ENCODE data around the gene AMFR.

AMFR gene

DNA sequence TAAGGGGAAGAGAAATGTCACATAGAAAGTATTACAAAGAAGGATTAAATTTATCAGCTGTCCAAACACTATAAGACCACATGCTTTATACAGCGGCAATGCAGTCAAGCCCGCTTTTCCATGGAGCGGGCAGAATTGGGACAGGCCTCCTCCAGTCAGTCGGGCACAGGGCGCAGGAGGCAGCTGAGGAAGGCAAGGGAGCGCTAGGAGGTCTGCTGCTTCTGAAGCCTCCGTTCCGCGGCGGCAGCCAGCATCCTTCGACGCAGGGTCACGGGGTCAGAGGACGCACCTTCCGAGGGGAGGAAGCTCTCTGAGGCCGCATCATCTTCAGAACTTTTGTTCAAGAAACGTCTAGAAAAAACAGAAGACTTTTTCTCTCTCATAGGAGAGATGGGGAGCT is 62.6 kb downstream of the AMFR start:
- no peak for DNase-seq (ENCODE audit: low spot score)

DNA sequence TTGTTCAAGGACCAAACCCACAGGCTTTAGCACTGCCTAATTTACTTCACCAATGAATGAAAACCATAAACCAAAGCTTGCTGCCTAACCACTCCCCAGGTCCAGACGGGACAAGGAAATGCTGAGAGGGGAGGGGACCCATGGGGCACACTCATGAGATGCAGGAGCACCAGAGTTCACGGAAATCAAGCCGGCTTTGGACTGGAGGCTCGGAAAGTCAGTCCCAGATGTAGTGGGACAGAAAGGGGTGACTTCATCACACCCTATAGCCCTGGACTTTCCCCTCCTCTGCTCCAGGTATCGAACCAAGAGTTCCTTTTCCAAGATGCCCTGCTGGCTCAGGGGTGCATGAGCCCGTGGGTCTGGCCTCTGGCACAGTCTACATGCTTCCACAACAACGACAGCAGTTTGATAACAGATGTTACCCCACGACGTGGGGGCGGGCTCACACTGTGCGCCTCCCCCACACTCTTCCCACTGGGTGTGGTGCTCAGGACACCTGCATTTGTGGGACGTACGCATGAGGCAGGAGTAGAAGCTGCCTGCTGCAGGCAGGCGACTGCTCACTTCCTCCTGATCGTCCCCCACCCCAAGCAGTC is 63.2 kb downstream of the AMFR start:
- peak; percentile 12 for DNase-seq (ENCODE audit: low spot score)

DNA sequence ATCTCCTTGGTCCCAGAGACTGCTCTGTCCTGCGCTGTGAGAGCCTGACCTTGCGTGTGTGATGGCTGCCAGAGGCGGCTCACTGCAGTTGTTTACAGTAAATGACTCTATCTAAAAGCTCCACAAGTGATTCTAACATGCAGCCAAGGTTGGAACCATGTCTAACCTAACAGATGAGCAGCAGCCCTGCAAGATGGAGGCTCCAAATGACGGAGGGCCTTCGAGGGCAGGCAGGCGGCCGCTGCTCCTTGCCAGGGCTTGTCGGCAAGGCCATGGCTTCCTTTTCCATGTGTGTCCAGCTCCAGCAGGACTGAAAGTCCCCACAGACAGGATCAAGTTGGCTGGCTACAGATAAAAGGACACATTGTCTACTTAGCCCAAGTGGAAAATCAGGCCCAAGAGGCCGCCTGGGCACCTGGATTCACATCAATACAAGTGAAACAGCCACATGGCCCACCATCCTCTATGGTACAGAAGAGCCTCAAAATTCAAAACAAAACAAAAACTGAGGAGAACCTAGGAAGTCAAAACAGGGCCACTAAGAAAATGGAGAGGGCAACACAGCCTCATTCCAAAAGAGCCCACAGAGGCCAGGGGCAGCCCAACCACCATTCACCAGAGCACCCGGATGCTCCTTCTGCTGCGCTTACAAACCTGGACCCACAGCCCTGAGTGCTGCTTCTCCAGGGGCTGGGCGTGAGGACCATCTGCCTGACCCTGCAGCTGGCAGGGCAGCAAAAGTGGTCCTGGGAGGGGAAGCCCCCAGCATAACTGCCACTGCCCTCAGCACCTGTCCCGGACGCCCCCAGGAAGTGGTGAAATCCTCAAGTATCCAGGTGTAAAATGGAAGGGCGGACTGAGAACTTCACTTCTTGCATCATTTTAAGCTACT is 65.0 kb downstream of the AMFR start:
- DNase-seq (ENCODE audit: low spot score) = peak; percentile 24

DNA sequence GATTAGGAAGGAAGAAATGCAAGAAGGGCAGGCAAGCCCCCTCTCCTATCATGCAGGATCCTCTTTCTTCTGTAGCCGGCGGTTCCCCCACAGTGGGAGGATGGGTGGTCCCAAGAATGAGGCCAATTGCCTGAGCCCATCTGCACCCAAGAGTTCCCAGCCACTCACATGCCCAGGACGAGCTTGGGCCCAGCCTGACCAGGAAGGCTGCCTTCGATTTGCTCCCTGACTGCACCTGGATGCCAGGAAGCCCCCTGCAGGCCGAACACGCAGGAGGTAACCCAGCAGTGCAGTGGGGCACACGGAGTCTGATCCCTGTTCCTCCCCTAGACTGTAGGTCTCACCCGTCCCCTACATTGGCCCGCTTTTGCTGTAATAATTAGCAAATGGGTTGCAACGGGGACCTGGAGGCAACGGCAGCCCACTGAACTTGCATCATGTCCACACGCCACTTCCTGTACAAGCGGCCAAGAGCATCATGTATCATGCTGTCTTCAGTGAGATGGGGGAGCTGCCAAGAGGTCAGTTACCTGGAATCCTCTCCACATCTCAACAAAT is 67.5 kb downstream of the AMFR start:
- peak; percentile 37 for DNase-seq (ENCODE audit: low spot score)

DNA sequence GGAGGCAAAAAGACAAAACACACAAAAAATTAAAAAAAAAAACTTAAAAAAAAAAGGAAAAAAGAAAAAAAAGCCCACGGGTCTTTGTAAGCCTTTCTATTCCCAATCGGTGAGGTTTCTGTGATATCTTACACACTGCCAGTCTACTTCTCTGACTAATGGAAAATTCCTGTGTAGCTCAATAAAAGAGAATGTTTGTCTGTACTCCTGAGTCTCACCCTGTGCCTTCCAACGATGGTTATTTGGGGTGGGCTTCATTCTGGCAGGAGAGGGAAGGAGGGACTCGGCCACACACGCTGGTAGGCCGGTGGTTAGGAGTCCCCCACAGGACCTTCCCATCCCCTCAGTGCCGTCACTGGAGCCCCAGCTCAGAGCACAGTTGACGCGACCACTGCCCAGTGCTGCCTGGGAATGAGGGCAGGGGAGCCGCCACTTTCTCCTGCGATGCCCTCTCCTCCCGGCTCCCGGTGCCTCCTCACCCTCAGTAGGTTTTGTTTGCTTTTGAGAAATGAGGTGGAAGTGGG is 68.0 kb downstream of the AMFR start:
- peak; percentile 21 for DNase-seq (ENCODE audit: low spot score)

DNA sequence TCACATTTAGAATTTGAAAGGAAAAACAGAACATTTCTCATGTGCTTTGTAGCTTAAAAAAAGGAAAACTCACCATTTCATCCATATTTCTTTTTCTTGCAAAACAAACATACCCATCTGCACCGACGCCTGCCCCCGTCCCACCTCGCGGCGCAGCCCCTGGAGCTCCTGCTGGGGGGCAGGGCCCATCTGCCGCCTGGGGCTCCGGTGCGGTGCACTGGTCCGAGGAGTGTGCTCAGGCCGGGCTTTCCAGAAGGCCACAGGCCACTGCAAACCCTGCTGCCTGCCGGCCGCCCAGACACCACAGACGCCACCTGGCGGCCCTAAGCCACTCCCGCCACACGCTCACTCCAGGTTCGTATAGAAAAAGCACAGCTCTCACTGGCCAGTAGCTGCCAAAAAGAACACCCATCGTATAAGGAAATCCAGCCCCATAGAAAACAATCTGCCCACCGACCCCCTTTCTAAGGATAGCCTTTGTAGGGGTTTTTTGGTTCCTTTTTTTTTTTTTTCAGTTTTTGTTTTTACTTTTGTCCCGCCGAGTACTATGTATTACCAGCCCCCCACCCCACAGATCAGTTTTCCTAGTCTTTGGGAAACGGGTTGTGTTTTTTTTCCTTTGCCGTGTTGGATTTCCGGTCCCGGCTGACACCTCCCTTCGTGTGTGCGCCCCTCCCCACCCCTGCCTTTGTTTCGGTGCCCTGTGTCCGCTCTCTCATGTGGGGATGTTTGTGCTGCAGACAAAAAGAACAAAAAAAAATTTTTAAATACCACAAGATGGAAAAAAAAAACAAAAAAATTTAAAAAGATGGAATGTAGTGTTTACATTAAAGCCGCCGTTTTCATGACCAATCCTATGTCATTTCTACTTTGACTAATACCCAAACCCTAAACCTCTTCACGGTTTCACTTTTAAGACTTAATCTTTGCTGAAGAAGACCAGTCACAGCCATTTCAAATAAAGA is 68.8 kb downstream of the AMFR start:
- peak; percentile 87 for DNase-seq (ENCODE audit: low spot score)

DNA sequence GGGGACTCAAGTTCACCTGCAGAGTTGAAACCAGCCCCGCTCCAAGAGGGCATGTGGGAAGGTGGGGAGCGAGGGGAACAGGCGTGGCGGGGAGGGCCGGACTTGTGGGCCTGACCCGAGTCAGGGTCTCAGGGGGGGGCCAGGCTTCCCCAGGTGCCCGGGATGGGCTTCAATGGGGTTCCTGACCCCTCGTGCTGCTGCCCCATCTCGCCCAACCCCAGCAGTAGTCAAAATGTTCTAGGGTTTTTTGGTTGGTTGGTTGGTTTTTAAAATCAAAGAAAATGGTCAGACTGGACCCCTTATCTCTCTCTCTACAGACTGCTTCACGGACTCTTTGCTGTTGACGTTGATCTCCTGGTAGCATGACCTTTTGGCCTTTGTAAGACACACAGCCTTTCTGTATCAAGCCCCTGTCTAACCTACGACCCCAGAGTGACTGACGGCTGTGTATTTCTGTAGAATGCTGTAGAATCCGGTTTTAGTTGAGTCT is 69.5 kb downstream of the AMFR start:
- DNase-seq (ENCODE audit: low spot score) = no peak

DNA sequence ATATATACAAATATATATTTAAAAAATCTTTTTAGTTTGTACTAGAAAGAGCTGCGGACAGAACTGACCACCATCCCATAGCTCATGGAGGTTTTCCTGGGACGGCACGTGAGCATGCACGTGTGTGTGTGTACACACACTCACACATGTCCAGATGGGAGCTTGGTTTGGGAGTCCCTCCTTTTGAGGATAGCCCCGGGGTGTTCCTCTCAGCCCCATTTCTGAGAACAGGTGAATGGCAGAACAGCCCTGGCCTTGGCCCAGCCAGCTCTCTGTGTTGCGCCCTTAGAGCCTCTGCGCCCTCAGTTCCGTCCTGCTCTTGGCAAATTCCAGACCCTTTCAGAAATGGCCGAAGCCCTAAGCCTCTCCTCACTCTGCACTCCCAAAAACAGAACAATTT is 70.1 kb downstream of the AMFR start:
- DNase-seq (ENCODE audit: low spot score) = no peak

DNA sequence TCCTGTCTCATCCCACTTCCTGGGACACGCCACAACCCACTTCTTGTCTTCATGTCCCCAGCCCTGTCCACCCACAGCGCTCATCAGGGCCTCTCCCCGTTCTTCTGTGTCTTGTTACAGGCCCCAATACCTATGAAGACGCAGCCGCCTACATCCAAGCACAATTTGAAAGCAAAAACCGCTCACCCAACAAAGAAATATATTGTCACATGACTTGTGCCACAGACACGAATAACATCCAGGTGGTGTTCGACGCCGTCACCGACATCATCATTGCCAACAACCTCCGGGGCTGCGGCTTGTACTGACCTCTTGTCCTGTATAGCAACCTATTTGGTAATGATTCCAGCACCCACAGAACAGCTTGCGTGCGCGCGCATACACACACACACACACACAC is 70.6 kb downstream of the AMFR start:
- no peak for DNase-seq (ENCODE audit: low spot score)

DNA sequence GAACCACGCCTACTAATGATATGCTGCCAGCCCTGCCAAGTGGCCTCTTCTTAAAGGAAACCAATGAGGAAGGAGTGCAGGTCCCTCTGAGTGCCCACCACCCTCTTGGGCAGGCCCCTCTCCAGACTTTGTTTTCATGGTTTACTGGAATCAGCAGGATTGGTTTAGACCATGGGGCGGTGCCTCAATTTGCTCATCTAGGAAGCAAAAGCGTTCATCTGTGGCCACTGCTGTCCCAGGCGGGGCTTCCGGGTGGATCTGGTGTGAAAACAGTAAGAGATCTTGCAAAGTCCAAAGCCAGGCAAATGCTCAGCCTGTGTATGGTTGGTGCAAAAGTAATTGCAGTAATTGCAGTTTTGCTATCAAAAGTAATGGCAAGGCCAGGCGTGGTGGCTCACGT is 71.3 kb downstream of the AMFR start:
- no peak for DNase-seq (ENCODE audit: low spot score)

DNA sequence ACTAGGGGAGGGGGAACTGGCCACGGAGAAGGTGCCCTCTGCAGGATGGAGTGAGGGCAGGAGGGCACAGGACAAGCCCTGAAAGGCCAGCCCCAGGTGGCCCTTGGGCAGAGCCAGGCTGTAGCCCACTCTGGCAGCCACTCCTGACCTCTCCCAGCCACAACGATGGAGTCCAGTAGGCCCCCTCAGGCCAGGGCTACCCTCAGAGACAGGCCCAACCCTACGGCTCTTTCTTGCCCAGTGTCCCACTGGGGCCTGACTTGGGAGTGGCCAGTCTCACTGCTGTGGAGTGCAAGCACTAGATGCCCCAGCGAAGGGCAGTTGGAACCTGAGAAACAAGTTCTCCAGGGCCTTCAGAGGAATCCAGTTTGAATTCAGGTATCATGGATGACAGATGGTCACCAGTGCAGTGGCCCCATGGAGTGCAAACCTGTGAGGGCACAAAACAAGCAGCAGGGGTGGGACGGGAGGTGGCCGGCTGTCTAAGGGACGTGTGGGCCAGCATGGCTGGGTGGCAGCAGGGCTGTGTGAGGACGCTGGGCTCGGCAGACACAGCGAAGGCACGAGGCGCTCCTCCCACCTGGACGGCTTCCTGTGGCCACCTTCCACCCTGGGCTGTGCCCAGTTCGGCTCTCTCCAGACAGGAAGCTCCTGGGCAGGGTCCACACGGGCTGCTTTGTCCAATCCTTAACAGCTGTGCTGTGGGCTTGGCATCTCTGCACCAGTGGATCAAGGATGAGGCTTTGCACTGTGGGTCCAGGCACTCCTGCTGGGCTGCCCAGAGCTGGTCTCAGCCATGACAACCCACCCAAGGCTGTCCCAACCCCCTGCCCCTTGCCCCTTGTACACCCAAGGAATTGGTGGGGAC is 72.1 kb downstream of the AMFR start:
- DNase-seq (ENCODE audit: low spot score) = no peak

DNA sequence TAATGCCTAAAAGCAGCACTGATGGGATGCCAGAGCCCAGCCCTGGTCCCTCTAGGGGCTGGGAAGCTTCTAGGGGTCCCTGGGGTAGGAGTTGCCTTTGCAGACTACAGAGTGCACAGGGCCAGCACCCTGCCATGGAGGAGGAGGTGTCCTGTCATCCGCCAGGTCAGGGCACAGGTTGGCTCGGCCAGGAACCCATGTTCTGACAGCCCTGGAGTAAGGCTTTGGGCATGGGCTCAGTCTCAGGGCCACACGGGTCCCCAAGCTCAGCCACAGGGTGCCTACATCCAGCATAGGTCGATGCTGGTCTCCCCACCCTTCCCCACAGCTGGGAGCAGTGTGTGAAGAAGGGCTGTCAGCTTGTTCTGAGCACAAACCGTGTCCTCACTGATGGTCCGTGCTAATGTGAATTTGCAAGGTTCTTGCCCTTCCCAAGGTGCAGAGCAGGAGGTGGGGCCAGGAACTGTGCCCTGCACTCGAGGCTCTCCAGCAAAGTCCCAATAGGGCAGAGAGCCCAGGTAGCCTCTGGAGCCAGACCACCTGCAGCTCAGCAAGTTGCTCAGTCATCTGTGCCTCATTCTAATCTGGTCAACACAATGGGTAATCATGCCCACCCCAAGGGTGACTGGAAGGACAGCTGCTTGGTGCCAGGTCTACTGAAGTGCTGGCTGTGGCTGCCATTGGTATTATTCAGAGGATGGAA is 72.8 kb downstream of the AMFR start:
- DNase-seq (ENCODE audit: low spot score) = no peak

DNA sequence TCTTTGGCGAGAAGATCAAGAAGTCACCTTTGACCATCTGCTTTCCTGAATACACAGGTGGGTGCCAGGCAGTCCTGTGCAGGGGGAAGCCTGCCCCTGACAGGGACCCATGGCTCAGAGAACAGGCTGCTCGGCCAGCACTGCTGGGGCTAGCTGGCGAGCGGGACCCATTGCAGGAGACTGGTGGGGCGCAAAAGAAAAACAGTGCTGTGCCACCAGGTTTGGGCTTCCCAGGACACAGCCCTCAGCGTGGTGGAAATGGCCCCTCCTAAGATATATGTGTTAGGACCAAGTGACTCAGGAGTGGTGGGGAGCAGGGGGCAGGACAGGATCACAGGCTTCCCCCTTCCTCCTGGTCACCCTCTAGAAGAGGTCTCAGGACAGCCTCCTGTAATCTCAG is 73.9 kb downstream of the AMFR start:
- no peak for DNase-seq (ENCODE audit: low spot score)

DNA sequence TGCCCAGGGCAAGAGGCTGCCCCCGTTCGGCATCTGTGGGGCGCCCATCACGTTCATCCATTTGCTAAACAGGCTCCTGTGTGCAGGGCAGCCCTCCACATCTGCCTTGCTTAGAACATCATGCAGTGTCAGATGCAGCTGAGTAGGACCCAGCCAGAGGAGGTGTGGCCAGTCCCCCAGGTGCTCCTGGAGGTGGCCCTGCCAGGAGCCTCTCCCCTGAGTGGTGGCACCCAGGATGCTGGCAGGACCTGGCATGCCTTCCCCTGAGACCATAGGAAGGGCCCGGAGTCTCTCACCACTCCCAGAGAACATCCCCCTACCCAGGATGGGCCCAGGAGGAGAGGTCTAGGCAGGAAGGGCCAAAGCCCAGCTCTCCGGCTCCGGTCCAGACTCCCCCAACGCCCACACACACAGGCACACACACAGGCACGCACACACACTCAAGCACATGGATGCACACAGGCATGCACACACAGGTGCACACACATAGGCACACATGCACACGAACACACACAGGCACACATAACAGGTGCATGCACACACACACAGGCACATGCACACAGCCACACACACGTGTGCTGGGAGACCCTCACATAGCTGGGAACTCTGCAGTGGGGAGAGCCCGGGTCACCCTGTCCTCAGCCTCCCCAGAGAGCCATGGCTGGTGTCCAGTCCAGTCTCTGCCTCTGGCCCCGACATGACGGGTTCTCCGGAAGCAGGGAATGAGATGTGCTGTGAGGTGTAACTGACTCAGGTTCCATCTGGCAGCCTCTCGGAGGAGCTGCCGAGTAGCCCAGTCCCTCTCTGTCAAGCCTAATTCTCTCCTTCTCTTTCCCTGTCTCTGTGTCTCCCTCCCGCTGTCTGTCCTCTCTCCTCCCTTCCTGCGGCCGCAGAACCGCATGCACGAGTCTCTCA is 74.6 kb downstream of the AMFR start:
- DNase-seq (ENCODE audit: low spot score) = no peak

DNA sequence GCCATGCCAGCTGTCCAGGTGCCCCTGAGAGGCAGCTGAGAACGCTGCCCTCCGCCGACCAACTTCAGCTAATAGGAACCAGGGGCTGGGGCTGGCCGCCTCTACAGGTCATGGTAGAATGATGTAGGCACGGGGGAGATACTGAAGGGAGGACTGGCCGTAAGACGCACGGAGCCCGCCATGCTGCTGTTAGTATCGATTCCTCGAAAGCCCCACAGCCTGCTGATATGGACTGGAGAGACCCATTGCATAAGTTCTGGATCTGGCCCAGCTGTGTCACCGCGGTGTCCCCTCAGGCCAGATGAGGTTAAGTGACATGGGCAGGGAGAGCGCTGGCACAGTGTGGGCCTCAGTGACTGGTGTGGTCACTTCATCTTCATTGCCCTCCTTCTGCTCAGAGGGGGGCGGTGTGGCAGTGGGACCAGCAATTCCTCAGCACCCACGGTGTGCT is 75.6 kb downstream of the AMFR start:
- DNase-seq (ENCODE audit: low spot score) = no peak

DNA sequence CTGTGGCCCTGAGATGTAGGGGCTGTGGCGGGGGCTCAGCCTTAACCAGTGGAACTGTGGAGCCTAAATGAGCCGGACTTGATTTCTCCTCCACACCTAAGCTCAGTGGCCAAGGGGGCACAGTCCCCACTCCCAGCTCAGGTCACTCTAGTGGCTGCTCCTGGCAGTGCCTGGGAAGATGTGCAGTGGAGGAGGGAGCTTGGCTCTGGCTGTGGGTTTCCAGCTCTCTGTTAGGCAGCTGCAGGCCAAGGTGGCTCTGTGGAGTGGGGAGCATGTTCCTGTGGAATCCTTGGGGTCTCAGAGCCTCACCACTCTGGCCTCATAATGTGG is 76.3 kb downstream of the AMFR start:
- no peak for DNase-seq (ENCODE audit: low spot score)

DNA sequence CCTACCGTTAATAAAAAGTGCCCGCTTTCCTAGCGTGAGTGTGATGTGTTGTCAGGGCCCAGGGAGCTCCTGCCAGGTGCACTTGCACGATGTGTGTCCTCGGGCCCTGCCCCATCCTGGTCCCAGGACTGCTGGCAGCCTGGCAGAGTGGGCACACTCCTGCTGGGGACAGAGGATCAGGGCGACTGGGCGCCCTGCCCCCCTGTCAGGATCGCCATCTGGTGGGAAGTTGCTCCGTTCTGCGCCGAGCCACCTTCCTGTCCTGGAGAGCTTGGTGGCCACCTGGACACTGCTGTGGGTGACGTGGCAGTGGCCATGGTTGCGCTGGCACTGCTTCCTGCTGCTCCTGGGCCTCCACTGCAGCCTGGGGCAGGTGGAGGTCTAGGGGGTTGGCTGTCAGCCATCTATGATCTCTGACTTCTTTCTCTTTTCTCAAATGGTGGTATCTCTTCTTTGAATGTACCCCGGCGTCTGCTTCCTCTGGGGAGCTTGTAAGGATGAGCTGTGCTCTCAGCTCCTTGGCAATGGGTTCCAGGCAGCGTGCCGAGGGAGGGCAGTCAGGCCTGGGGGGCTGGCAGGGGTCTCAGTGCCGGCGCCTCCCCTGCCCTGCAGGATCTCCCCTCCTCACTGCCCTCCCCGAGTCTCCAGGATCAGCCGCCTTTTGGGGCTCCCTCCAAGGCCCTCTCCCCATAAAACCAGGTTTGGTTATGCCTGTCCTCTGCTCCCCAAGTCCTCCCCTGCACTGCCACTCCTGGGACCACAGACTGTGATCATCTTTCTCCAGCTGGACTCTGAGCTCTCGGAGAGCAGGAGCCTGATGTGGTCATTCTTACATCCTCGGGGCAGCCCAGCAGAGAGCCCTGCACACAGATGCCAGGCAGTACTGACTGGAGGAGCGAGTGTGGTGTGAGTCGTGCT is 76.9 kb downstream of the AMFR start:
- no peak for DNase-seq (ENCODE audit: low spot score)

DNA sequence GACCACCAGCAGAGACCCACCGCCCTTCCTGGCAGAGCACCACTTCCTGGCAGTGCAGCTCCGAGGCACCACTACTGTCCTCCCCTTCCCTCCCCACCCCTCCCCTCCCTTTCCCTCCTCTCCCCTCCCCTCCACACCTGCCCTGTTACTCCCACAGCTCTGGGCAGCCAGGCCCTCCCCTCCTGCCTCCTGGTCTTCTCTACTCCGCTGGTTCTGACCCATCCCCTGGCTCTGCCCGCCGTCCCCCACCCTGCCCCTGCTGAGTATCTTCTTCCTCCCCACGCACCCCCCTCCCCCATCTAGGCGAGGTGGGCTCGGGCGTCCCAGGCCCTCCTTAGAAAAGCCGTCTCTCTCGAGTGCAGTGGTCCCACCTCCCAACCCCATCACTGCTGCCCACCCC is 77.7 kb downstream of the AMFR start:
- DNase-seq (ENCODE audit: low spot score) = no peak

Data from D341Med (cell line).